GM13976 (cell line): ENCODE measurements around the gene CALU.

Experiments used
- DNase-seq: peaks from one replicate; pipeline ENCODE4 v3.0.0; 2012; ENCODE audit warnings: low spot score
- CTCF ChIP-seq: IDR thresholded peaks from 2 replicates; pipeline ENCODE4 v1.5.1; 2012; ENCODE audit warnings: borderline replicate concordance, mild to moderate bottlenecking; ENCODE audit not compliant: insufficient read depth; ENCODE audit errors: extremely low read depth, missing control alignments, control extremely low read depth
- in situ Hi-C: fragments of 300-500 bp; cut with MboI; formaldehyde crosslinking; loops from one replicate; pipeline ENCODE4 v1.12.0; 2022; ENCODE audit warnings: low sequenced_read_pairs, mixed read lengths, inconsistent platforms; ENCODE audit not compliant: unreplicated experiment

The CALU gene

DNA sequence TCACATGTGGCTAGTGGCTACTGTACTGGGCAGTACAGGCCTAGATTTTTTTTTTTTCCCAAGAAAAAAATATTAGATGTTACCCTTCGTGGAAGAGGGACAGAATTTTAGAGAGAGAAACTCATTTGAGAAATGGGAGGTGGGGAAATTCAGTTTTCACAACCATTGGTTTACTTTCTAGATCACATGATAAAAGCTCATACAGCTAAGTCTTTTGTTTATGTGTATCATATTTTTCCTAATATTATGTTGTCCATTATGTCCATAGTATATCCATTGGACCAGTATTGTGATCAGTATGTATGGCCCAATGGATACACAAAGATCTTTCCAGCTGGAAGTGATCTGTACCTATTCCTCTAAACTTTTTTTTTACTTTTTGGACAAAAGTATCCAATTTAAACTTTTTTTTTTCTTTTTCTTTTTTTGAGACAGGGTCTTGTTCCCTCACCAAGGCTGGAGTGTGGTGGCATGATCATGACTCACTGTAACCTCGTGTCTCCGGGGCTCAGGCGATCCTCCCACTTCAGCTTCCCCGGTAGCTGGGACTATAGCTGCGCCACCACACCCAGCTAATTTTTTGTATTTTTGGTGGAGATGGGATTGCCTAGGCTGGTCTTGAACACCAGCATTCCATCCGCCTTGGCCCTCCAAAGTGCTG, 4.1 kb downstream of the CALU start:
- in situ Hi-C loops, result no loop called here
- no peak for TF ChIP-seq CTCF
- DNase-seq, result no peak

GRCh38 chr7:128744366-128744905, 5.3 kb downstream of the CALU start:
- TF ChIP-seq CTCF, result no peak
- in situ Hi-C loops, result no loop called here
- DNase-seq, result no peak

GRCh38 chr7:128745706-128746105, 6.5 kb downstream of the CALU start:
- no peak for TF ChIP-seq CTCF
- in situ Hi-C loops, result no loop called here
- no peak for DNase-seq

GRCh38 chr7:128747327-128748079, 8.3 kb downstream of the CALU start:
- no peak for TF ChIP-seq CTCF
- in situ Hi-C loops, result no loop called here
- no peak for DNase-seq

GRCh38 chr7:128752251-128752650, 13.1 kb downstream of the CALU start:
- in situ Hi-C loops, result no loop called here
- DNase-seq, result no peak
- TF ChIP-seq CTCF, result no peak

DNA sequence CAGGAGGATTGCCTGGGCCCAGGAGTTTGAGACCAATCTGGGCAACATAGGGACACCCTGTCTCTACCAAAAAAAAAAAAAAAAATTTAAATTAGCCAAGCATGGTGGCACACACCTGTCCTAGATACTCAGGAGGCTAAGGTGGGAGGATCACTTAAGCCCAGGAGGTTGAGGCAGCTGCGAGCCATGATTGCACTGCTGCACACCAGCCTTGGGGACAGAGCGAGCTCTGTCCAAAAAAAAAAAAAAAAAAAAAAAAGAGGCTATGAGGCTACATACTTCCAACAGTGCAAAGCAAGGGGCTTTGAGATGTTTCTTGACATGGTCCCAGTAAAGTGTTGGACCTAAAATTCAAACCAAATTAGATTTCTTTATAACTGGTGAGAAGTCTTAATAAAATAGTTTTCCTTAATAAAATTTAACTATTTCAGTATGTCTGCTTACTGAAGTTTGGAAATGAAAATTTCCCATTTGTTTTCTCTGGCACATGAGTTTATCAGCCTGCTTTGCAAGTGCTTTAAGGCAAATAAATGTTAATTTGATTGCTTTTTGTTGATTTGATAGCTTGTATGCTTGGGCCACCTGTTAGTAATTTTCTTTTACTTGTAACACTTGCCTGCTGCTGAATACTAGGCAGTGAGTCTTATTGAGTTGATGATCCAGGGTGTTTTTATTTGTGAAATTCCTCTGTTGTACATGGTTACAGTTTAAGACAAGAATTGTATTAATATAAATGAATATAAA, 16.1 kb downstream of the CALU start:
- TF ChIP-seq CTCF, result no peak
- no peak for DNase-seq
- in situ Hi-C loops, result no loop called here
